Tibial nerve (tissue), 4 donors: Measurements from ENCODE around the gene ADAD2.

Experiments used
- EP300 ChIP-seq, 2 donors: sonication (generic); formaldehyde crosslinking; IDR thresholded peaks; one replicate each; pipeline ENCODE4 v1.6.1; 2017; ENCODE audit warnings: antibody characterized with exemption in 2 of 2, mild to moderate bottlenecking in 1 of 2
- POLR2A ChIP-seq, 2 donors: fragments of 450-650 bp; IDR thresholded peaks; one replicate each; pipeline ENCODE4 v1.6.1; 2017; ENCODE audit warnings: antibody characterized with exemption in 2 of 2, mild to moderate bottlenecking in 2 of 2, moderate library complexity in 2 of 2
- TF ChIP-seq, protein P1 (sequence below), 5 experiments: fragments of 200-600 bp in 3 of 5; fragments of 450-650 bp in 2 of 5; sonication (generic) in 3 of 5; IDR thresholded peaks; one replicate each; pipeline ENCODE4 v1.5.1; 2016 to 2019; ENCODE audit warnings: antibody characterized with exemption in 5 of 5, mild to moderate bottlenecking in 3 of 5, moderate library complexity in 2 of 5

DNA sequence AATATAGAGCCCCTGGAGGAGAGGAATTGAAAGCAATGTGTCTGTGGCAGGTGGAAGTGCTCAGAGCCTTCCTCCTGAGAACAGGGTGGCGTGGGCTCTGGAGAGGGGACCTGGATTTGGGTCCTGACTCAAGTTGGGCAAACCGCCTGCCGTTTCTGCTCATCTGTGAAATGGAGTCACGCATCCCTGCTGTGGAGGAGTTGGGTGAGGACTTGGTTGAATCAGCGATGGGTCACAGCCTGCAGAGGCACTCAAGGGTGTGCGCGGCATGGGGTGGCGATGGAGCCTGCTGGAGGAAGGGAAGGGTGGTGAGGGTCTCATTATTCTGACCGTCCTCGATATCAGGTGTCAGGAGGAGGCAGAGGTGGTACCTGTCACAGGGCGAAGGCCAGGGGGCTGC, 3.1 kb downstream of the ADAD2 start:
- TF ChIP-seq POLR2A (IDR thresholded peaks at IDR 0.05) = no peak
- TF ChIP-seq, protein P1, sequence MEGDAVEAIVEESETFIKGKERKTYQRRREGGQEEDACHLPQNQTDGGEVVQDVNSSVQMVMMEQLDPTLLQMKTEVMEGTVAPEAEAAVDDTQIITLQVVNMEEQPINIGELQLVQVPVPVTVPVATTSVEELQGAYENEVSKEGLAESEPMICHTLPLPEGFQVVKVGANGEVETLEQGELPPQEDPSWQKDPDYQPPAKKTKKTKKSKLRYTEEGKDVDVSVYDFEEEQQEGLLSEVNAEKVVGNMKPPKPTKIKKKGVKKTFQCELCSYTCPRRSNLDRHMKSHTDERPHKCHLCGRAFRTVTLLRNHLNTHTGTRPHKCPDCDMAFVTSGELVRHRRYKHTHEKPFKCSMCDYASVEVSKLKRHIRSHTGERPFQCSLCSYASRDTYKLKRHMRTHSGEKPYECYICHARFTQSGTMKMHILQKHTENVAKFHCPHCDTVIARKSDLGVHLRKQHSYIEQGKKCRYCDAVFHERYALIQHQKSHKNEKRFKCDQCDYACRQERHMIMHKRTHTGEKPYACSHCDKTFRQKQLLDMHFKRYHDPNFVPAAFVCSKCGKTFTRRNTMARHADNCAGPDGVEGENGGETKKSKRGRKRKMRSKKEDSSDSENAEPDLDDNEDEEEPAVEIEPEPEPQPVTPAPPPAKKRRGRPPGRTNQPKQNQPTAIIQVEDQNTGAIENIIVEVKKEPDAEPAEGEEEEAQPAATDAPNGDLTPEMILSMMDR (IDR thresholded peaks at IDR 0.05) = no peak
- no peak for TF ChIP-seq EP300 (IDR thresholded peaks at IDR 0.05)
